Hematopoietic multipotent progenitor cell treated with erythropoietin and hydrocortisone succinate and interleukin-3 and kit ligand, for 17 days (in vitro differentiated cells): Measurements from ENCODE around the gene SEMA4G.

ENCODE experiments used
- DNase-seq: peaks from one replicate; pipeline ENCODE4 v3.0.0-alpha.2; 2015; ENCODE audit warnings: low spot score

The SEMA4G gene

DNA sequence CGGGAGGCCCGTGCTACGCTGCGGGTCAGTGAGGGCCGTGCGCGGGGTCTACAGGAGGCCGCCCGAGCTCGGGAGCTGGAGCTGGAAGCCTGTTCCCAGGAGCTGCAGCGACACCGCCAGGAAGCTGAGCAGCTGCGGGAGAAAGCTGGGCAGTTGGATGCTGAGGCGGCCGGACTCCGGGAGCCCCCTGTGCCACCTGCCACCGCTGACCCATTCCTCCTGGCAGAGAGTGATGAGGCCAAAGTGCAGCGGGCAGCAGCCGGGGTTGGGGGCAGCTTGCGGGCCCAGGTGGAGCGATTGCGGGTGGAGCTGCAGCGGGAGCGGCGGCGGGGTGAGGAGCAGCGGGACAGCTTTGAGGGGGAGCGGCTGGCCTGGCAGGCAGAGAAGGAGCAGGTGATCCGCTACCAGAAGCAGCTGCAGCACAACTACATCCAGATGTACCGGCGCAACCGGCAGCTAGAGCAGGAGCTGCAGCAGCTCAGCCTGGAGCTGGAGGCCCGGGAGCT is 37.3 kb downstream of the SEMA4G start:
- no peak for DNase-seq

DNA sequence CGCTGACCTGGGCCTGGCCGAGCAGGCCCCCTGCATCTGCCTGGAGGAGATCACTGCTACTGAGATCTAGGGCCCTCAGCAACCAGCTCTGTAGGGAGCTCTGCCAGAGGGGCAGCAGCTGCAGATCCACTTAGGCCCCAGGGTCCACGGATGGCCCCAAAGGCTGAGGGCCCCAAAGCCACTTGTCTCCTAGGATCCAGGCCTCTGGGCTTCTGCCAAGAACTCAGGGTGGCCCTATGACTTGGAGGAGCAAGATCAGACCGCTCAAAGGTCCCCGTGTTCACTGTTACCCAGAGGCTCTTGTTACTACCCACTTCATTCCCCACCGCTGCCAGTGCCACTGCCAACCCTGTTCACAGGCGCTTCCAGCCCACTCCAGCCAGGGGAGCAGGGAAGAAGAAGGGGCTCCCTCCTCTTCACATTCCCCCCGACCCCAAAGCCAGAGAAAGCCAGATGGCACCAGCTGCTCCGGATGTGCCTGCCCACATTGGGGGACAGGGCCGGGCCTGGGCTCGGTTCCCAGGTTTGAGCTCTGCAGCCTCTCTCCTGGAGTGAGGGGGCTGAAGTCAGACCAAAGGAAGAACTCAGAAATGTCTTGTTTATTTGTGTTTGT is 37.9 kb downstream of the SEMA4G start:
- DNase-seq = no peak

GRCh38 chr10:101007915-101008822 is 38.9 kb downstream of the SEMA4G start:
- no peak for DNase-seq

DNA sequence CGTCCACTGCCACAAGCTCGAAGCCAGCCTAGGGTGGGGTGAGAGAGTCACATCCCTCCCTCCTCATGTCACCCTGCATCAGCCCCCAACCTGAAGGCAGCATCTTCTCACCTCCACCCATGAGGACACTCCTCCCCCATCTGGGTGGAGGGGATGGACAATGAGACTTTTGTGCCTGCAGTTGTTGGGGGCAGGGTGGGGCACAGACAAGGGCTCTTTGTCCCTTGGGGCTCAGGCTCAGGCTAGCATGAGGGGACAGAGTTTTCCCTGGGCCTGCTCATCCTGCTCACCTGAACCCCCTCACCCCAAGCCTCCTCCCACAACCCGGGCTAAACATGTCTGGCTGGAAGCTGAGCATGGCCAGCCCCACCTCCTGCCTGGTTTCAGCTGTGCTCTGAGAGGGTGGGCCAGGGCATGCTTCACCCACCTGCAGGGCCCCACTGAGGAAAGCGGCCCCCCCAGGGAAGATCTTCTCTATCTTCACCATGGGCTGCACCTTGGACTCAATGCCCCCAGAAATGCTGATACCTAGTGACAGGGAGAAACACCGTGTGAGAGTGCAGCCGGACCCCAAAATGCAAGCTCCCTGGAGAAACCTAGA is 39.6 kb downstream of the SEMA4G start:
- DNase-seq = no peak

- DNase-seq = no peak
These were observed 41.0 kb downstream of the SEMA4G start for GRCh38 chr10:101010329-101010728.

- DNase-seq = no peak
These were observed 42.5 kb downstream of the SEMA4G start for GRCh38 chr10:101011517-101012423.

DNA sequence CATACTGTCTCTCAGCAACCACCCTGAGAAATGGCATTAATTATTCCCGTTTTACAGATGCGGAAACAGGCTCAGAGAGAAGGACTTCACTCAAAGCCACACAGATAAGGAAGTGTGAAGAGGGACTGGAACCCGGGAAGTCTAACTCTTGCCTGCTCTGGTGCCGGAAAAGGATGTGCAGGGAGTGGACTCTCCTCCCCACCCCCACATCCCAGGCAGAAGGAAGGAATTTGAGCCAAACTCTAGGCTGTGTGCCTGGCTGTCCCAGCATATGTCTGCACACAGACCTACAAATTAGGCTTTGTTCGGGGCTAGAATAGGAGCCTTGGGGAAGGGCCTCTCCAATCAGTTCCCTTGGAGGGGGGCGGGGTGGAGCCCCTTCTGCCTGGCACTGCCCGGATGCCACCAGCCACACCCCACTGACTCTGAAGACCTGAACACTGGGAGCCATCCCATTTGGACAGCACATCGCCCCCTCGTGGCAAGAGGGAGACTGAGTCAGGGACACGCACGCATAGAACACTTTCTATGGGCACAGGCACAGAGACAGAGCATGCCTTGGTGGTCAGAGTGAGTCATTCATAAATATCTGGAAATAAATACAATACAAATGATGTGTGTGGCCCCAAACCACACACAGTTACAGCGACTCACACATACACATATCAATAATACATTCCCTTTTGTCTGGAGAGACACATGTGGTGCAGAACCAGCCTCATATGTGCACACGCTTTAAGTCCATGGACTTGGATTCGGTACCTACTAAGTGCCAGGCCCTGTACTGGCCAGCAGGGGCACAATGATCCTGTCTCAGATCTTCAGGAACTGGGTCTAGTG is 43.4 kb downstream of the SEMA4G start:
- peak; percentile 89 for DNase-seq

DNA sequence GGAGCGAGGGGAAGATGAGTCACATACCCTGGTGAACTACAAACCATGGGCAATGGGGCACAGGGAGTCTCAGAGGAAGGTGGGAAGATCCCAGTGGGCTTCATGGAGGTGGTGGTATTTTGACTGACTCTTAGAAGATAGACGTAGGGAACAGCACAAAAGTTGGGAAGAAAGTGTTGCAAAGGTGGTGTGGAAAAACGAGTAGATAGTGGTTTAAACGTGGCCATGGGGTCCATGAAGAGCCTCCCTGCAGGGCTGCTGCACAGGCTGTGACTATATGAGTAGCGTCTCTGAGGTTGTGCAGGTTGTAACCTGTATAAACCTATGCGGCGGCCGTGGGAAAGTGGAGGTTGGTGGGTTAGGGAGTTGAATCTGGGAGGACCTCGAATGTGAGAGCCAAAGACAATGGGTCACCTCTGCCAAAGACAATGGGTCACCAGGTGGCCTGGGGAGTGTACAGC is 44.1 kb downstream of the SEMA4G start:
- no peak for DNase-seq

GRCh38 chr10:101014230-101014884 is 45.1 kb downstream of the SEMA4G start:
- DNase-seq = peak; percentile 70

GRCh38 chr10:101014966-101015581 is 45.8 kb downstream of the SEMA4G start:
- DNase-seq = peak; percentile 22

DNA sequence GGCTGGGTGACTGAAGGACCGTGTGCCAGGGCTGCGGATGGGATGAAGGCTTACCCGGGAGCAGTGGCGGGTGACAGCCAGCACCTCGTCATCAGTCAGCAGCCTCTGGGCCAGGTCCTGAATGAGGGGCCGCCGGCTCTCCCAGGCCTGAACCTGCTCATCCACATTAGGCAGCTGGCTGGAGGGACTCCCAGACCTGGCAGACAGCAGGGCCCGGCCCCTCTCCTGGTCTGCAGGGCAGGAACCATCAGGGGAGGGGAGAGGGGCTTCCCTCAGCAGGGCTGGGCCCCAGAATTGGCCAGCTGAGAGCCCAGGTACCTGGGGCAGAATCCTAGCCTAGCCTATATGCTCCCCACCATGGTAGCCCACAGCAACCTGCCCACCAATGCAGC is 46.3 kb downstream of the SEMA4G start:
- DNase-seq = no peak

DNA sequence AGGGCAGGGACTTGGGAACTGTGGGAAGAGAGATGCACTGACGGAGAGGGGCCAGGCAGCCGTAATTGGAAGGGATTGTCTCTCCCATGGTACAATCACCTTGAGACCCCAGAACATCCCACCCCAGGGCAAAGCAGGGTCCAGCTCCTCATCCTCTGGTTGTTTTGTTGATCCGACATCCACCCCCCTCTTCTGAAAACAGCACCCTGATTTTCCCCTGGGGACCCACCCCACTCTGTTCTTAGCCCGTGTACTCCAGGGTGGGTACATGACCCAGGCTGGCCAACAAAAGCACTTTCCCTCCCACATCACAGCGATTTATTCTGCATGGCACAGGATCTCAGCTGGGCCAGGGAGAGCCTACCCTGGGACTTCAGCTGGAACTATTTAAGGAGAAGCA is 47.5 kb downstream of the SEMA4G start:
- DNase-seq = no peak

DNA sequence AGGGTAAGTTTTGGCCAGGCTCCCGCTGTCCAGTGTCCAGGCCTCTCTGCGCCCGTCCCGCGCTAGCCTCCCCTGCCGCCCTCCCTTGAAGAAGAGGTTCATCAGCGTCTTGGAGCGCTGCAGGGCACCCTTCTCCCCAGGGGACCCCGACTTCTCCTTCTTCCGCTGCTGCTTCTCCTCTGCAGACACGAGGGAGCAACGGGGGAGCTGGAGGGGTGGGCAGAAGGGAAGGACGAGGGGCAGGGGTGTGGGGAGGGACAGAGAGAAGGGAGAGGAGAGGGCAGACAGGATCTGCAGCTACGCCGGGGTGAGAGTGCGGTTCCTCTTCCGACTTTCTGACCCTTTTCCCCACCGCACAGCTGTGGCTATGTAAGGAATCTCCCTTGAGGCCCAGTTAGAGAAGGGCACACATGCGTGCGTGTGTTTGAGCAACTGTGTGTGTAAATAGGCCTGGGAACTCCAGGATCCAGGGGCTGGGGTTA is 48.9 kb downstream of the SEMA4G start:
- DNase-seq = no peak

DNA sequence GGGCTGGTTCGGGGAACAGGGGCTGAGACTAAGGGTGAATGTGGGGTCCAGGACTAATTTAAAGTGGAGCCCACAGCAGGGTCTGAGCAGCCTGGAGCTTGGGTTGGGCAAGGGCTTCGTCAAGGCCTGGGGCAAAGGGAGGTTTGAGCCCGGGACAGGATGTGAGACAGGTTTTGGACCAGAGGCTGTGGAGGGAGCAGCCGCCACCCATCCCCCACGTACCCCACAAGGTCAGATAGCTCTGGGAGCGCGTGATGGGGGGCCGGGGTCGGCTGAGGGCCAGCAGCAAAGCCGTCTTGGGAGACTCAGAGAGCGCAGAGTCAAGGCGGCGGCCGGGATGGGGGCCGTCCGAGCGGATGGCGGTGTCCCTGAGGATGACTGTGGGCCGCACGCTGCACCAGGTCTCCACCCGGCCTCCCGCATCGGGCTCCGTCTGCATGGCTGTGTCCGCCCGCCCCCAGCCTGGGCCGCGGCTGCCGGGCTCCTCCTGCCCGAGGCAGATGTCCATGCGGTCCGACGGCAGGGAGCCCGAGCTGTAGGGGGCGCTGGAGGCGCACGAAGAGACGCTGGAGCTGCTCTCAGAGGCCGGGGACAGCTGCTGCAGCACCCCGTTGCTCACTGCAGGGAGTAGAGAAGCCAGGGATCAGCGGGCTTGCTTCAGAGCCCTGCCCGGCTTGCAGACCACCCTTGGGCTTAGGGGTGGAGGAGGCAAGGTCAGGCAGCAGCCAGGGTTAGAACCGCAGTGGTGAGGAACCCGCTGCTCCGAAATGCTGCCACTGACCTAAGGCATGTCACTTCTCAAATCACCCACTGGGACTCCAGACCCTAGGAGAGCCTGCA is 49.5 kb downstream of the SEMA4G start:
- DNase-seq = peak; percentile 43
